Effector memory CD8-positive, alpha-beta T cell (primary cell): ENCODE measurements around the gene GTF2A1L.
"Not testable (repeated sequence)": the region's sequence is repeated elsewhere in the genome, so short reads cannot be mapped to it uniquely, and the experiment has no call there.

Experiments used
- ATAC-seq: fragments of 150-1000 bp; cut with Tn5 transposase; replicated peaks from 2 replicates; pipeline ENCODE4 v1.10.0; 2021; ENCODE audit warnings: mild to moderate bottlenecking, moderate library complexity
- DNase-seq, 3 experiments: peaks; one replicate each; pipeline ENCODE4 v3.0.0; 2021
- H3K27ac Mint-ChIP-seq, 2 donors: one replicate each; pipeline ENCODE4 v1.8.0; 2022; ENCODE audit warnings: mild to moderate bottlenecking in 2 of 2, mixed read lengths in 2 of 2, moderate library complexity in 2 of 2
- H3K27me3 Mint-ChIP-seq, 2 donors: one replicate each; pipeline ENCODE4 v1.8.0; 2022; ENCODE audit warnings: mixed read lengths in 2 of 2
- H3K36me3 Mint-ChIP-seq: one replicate; pipeline ENCODE4 v1.8.0; 2022; ENCODE audit warnings: mild to moderate bottlenecking, moderate library complexity, mixed read lengths; ENCODE audit not compliant: insufficient read depth
- H3K4me1 Mint-ChIP-seq, 2 donors: one replicate each; pipeline ENCODE4 v1.8.0; 2022; ENCODE audit warnings: low read depth in 2 of 2, mixed read lengths in 2 of 2
- H3K4me3 Mint-ChIP-seq, 2 donors: one replicate each; pipeline ENCODE4 v1.8.0; 2022; ENCODE audit warnings: mild to moderate bottlenecking in 2 of 2, mixed read lengths in 2 of 2, moderate library complexity in 2 of 2
- H3K9me3 Mint-ChIP-seq, 2 donors: one replicate each; pipeline ENCODE4 v1.8.0; 2022; ENCODE audit warnings: mixed read lengths in 2 of 2

GTF2A1L gene

DNA sequence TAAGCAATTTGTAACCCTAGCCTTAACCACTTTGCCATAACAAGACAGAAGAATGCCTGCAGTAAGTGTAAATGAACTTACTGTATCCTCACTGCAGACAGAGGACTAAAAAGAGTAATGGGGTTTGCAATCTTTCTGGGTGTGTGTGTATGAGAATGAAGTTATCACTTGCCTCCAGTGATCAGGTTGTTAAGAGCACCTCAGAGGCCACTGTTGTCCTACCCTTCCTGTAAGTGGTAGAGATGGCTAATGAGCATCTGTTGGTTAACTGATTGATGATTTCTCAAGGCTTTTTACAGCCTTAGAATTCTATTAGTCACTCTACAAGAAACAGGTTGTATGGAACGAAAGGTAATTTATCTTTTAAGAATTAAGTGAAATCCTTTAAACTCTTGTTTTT lies 27.6 kb upstream of the GTF2A1L start:
- Mint-ChIP-seq H3K27me3 (no peaks in the 10 kb centered on the region), H3K27ac (no peak overlapping the region), H3K4me1 (no peaks in the 10 kb centered on the region), H3K9me3 (no peaks in the 10 kb centered on the region), H3K36me3 (peaks cover 3% of the 10 kb centered on the region), H3K4me3 (no peak overlapping the region)
- no peak for ATAC-seq
- no peak for DNase-seq

DNA sequence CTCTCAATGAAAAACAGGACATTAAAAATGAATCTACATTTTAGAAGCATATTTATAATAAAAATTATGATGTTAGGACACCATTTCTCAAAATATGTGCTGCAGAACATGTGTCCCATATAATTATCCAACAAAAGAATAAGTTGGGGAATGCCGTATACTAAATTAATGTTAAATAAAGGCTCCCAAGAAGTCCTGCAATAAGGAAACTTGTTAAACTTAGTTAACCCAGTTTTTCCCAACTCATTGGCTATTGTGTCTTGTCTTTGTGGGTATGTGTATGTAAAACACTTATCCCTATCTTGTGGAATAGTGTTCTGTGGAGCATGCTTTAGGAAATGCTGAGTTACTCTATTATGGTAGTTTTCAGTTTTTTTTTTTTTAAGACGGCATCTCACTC lies 25.6 kb upstream of the GTF2A1L start:
- no peaks in the 10 kb centered on the region for H3K27me3 Mint-ChIP-seq

DNA sequence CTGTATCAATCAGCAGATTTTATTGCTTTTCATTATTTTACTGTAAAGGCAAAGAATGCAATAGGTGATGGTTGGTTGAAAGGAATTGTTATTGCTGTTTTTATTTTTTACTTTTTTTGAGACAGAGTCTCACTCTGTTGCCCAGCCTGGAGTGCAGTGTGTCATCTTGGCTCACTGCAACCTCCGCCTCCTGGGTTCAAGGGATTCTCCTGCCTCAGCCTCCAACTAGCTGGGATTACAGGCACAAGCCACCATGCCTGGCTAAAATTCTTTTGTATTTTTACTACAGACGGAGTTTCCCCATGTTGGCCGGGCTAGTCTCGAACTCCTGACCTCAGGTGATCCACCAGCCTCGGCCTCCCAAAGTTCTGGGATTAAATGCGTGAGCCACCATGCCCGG lies 20.9 kb upstream of the GTF2A1L start:
- H3K4me3 Mint-ChIP-seq, ATAC-seq, H3K27ac Mint-ChIP-seq, H3K27me3 Mint-ChIP-seq, DNase-seq, H3K9me3 Mint-ChIP-seq, H3K4me1 Mint-ChIP-seq, H3K36me3 Mint-ChIP-seq: not testable (repeated sequence)

More for the DNA sequence above, 25.6 kb upstream of the GTF2A1L start:
- Mint-ChIP-seq H3K27ac (no peak overlapping the region), H3K4me1 (no peaks in the 10 kb centered on the region), H3K9me3 (no peaks in the 10 kb centered on the region), H3K36me3 (peaks cover 3% of the 10 kb centered on the region), H3K4me3 (no peak overlapping the region)
- DNase-seq (no peak), ATAC-seq (no peak)

DNA sequence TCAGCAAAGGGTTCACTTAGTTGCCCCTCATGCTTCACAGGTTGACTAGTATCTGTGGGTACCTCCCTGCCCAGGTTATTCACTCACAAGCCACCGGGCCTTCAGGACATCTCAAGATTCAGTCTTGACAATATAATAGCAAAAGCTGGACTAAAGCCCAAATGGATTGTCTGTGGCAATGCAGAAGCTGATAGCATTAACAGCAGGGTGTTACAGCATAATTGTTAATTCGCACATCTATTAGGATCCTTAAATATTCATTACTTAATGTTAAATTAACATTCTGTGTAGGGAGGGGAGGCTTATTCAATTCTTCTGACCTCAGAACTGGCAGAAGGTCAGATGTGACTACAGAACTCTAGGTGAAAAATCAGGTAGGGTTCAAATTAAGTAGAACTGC lies 20.2 kb upstream of the GTF2A1L start:
- DNase-seq, result no peak
- H3K27ac Mint-ChIP-seq, result no peak overlapping the region
- no peak overlapping the region for H3K4me3 Mint-ChIP-seq
- H3K27me3 Mint-ChIP-seq, result peaks cover 0 to 5% of the 10 kb centered on the region in 2 donors
- H3K9me3 Mint-ChIP-seq, result no peaks in the 10 kb centered on the region
- no peaks in the 10 kb centered on the region for H3K36me3 Mint-ChIP-seq
- ATAC-seq, result no peak
- no peaks in the 10 kb centered on the region for H3K4me1 Mint-ChIP-seq

DNA sequence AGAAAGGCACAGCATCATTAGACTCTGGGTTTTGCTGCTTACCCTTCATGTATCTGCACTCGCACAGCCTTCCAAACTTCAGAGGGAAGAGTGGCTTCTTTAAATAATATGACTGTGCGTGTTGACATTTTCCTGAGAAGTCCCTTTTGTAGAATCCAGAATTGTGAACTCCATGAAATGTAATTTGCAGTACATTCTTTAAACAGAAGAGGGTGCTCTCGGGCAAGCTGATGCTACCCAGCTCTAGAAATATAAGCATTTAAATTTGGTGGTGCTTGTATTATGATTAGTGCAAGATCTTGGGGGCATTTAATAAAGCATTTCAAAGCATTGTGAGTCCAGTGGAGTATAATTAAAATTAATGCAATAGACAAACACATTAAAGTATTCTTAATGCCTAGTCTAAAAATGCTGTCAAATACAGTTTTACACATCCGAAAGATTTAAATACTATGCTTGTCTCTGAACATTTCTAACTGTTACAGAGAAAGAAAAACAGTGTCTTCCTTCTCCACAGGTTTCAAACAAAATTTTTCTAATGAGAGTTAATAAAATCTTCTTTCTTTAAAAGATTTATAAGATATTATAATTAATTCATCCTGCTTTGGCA lies 17.3 kb upstream of the GTF2A1L start:
- Mint-ChIP-seq H3K9me3 (no peaks in the 10 kb centered on the region), H3K27me3 (peaks cover 0 to 5% of the 10 kb centered on the region in 2 donors), H3K4me3 (no peak overlapping the region), H3K4me1 (no peaks in the 10 kb centered on the region), H3K27ac (no peak overlapping the region), H3K36me3 (no peaks in the 10 kb centered on the region)
- ATAC-seq, result no peak
- no peak for DNase-seq

DNA sequence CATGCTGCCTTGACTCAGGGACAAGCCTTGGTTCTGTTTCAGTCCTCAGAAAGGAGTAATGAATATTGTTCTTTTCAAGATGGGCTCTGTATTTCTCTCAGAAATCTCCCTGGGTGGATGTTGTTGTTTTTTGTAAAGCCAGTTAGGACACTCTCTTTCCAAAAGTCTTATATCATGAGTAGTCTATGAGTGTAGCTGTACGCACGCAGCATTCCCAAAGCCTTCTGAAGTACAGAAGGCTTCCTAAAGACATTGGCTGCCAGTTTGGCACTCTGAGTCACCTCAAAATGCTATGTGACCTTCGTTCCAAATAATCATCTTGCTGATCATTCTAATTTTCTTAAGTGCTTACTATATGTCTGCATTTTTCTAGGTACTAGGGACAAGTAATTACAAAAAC lies 16.7 kb upstream of the GTF2A1L start:
- Mint-ChIP-seq H3K4me1 (no peaks in the 10 kb centered on the region), H3K4me3 (no peak overlapping the region)

DNA sequence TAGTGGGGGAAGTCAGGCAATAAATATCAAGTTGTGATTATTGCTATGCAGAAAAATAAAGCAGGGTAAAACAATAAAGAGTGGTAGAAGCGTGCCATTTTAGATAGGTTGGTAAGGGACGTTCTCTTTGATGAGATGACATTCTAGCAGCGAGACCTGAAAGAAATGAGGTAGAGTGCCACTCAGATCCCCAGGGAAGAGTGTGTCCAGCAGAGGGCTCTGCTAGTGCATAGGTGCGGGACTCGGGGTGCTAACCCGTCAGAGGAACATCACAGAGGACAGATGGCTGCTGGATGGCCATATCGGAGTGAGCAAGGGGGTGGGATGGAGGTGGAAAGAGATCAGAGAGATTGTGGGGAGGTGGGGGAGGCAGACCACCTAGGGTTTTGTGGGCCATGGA lies 16.3 kb upstream of the GTF2A1L start:
- no peak for DNase-seq
- Mint-ChIP-seq H3K4me3 (no peak overlapping the region), H3K27me3 (peaks cover 0 to 5% of the 10 kb centered on the region in 2 donors), H3K27ac (no peak overlapping the region), H3K36me3 (no peaks in the 10 kb centered on the region), H3K4me1 (no peaks in the 10 kb centered on the region), H3K9me3 (no peaks in the 10 kb centered on the region)
- ATAC-seq, result no peak

More for the DNA sequence above, 16.7 kb upstream of the GTF2A1L start:
- Mint-ChIP-seq H3K27ac (no peak overlapping the region), H3K9me3 (no peaks in the 10 kb centered on the region), H3K36me3 (no peaks in the 10 kb centered on the region), H3K27me3 (peaks cover 0 to 5% of the 10 kb centered on the region in 2 donors)
- no peak for ATAC-seq
- no peak for DNase-seq

DNA sequence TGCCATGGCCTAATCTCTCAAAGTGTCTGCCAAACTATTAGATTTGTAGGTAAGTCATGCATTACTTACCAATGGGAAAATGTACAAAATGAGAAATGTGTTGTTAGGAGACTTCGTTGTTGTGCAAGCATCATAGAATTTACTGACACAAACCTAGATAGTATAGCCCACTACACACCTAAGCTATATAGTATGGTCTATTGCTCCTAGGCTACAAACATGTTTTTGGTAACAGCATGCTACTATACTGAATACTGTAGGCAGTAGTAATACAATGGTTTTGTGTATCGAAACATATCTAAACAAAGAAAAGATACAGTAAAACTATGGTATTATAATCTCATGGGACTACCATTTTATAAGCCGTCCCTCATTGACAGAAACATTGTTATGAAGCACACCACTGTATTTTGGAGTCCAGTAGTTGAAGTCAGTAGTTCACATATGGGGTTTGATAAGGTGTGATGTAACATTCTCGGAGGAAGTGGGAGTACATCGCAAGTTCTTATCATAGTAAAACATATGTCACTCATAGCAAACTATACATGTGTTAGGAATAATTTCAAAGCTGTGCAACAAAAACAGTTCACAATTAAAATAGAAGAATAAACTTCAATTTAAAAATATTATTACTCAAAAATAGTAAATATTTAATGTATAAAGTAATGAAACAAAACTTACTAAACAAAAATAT lies 12.0 kb upstream of the GTF2A1L start:
- ATAC-seq (no peak), DNase-seq (no peak)
- Mint-ChIP-seq H3K4me1 (no peaks in the 10 kb centered on the region), H3K9me3 (peaks cover 0 to under 1% of the 10 kb centered on the region in 2 donors), H3K4me3 (no peak overlapping the region), H3K27ac (no peak overlapping the region), H3K36me3 (no peaks in the 10 kb centered on the region), H3K27me3 (peaks cover 0 to 9% of the 10 kb centered on the region in 2 donors)

DNA sequence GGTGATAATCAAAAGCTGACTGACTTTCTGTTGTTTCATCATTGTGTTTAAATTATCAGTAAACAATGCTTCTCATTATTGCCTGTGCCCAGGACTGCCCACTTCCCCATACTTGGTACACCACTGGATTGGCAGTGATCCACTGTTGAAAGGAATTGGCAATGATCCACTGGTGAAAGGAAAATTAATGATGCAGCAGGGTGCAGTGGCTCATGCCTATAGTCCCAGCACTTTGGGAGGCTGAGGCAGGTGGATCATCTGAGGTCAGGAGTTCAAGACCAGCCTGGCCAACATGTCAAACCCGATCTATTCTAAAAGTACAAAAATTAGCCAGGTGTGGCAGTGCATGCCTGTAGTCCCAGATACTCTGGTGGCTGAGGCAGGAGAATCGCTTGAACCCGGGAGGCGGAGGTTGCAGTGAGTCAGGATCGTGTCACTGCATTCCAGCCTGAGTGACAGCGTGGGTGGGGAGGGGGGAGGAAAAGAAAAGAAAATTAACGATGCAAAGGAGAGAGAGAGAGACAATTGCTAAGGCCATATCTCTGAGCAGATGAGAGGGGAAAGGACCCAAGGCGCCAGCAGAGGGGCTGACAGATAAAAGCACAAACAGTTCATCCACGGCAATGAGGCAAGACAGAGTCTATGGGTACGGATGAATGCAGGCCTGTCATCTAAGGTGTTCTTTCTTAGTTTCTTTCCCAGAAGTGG lies 10.2 kb upstream of the GTF2A1L start:
- no peak for DNase-seq
- Mint-ChIP-seq H3K4me3 (no peak overlapping the region), H3K9me3 (peaks cover 0 to 1% of the 10 kb centered on the region in 2 donors), H3K4me1 (no peaks in the 10 kb centered on the region), H3K36me3 (no peaks in the 10 kb centered on the region), H3K27me3 (peaks cover 0 to 9% of the 10 kb centered on the region in 2 donors), H3K27ac (no peak overlapping the region)
- ATAC-seq, result no peak

DNA sequence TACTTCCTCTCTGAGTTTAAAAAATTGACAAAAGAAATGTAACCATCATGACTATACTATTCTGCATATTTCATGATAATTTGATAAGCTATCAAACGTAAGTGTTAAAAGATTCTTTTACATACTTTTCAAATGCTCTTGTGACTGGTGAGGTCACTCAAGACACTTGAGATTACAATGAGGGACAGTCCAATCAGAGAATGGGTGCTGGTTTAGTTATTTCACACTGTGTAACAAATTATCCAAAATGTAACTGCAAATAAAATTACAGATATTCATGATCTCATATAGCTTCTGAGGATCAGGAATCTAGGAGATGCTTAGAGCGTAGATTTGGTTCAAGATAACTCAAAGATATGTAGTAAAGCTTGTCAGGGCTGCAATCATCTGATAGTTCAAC lies 4.4 kb upstream of the GTF2A1L start:
- H3K9me3 Mint-ChIP-seq, result peaks cover 0 to 1% of the 10 kb centered on the region in 2 donors
- DNase-seq (no peak), ATAC-seq (no peak)
- H3K27ac Mint-ChIP-seq, result no peak overlapping the region
- H3K4me1 Mint-ChIP-seq, result no peaks in the 10 kb centered on the region
- H3K27me3 Mint-ChIP-seq, result peaks cover 8 to 19% of the 10 kb centered on the region in 2 donors
- no peak overlapping the region for H3K4me3 Mint-ChIP-seq
- no peaks in the 10 kb centered on the region for H3K36me3 Mint-ChIP-seq

DNA sequence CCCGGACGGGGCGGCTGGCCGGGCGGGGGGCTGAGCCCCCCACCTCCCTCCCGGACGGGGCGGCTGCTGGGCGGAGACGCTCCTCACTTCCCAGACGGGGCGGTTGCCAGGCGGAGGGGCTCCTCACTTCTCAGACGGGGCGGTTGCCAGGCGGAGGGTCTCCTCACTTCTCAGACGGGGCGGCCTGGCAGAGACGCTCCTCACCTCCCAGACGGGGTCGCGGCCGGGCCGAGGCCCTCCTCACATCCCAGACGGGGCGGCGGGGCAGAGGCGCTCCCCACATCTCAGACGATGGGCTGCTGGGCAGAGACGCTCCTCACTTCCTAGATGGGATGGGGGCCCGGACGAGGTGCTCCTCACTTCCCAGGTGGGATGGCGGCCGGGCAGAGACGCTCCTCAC lies 3.1 kb upstream of the GTF2A1L start:
- H3K4me3 Mint-ChIP-seq, DNase-seq, ATAC-seq, H3K36me3 Mint-ChIP-seq, H3K9me3 Mint-ChIP-seq, H3K4me1 Mint-ChIP-seq, H3K27ac Mint-ChIP-seq: not testable (repeated sequence)
- H3K27me3 Mint-ChIP-seq, result peaks cover 14 to 16% of the 10 kb centered on the region in 2 donors

DNA sequence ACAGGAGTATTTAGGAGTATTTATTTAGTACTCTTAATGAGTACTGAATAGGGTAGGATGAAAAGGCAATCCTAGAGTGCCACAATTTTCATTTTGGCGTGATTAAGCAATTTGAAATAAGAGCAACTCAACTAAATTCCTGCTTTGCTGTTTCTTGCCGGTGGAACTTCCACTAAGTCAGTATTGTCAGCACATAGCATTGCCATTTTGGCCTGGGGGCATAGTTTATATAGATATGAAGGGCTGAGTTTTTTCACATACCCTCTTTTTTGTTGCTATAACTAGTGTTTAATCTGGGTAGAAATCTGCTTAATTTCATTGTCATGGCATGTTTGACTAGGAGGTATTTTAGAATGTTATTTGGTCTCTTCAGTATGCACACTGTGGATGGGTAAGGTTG lies 1.9 kb downstream of the GTF2A1L start:
- no peak overlapping the region for H3K4me3 Mint-ChIP-seq
- H3K4me1 Mint-ChIP-seq, result no peaks in the 10 kb centered on the region
- peaks cover 14% of the 10 kb centered on the region in 2 donors for H3K27me3 Mint-ChIP-seq
- DNase-seq (no peak), ATAC-seq (no peak)
- H3K9me3 Mint-ChIP-seq, result no peaks in the 10 kb centered on the region
- no peak overlapping the region for H3K27ac Mint-ChIP-seq
- H3K36me3 Mint-ChIP-seq, result no peaks in the 10 kb centered on the region

DNA sequence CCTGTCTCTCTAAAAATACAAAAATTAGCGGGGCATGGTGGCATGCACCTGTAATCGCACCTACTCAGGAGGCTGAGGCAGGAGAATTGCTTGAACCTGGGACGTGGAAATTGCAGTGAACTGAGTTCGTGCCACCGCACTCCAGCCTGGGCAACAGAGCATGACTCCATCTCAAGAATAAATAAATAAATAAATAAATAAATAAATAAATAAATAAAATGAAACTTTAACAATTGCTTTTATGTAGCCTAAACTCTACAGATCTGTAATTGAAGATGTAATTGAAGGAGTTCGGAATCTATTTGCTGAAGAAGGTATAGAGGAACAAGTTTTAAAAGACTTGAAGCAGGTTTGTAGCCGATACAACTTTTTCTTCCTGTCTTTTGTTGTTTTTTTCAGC lies 2.9 kb downstream of the GTF2A1L start:
- Mint-ChIP-seq H3K4me1 (no peaks in the 10 kb centered on the region), H3K36me3 (no peaks in the 10 kb centered on the region), H3K4me3 (no peak overlapping the region), H3K27ac (no peak overlapping the region), H3K27me3 (peaks cover 14% of the 10 kb centered on the region in 2 donors), H3K9me3 (no peaks in the 10 kb centered on the region)
- ATAC-seq (no peak), DNase-seq (no peak)

DNA sequence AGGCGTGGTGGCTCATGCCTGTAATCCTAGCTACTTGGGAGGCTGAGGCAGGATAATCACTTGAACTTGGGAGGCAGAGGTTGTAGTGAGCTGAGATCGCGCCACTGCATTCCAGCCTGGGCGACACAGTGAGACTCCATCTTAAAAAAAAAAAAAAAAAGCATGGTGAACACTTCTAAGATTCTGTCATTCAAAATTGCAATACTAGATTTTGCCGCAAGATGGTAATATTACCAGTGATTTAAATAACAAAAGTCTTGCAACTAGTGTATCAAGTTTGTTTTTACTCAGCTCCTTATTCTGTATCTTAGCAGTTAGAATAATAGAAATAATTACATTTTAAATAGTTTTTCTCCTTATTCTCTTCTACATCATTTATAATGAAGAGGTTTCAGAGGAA lies 5.0 kb downstream of the GTF2A1L start:
- not testable (repeated sequence) for H3K4me3 Mint-ChIP-seq, DNase-seq, H3K27ac Mint-ChIP-seq, H3K27me3 Mint-ChIP-seq, H3K36me3 Mint-ChIP-seq, ATAC-seq, H3K4me1 Mint-ChIP-seq, H3K9me3 Mint-ChIP-seq
